ENCODE data around the gene CDKN2B-AS1.

DNA sequence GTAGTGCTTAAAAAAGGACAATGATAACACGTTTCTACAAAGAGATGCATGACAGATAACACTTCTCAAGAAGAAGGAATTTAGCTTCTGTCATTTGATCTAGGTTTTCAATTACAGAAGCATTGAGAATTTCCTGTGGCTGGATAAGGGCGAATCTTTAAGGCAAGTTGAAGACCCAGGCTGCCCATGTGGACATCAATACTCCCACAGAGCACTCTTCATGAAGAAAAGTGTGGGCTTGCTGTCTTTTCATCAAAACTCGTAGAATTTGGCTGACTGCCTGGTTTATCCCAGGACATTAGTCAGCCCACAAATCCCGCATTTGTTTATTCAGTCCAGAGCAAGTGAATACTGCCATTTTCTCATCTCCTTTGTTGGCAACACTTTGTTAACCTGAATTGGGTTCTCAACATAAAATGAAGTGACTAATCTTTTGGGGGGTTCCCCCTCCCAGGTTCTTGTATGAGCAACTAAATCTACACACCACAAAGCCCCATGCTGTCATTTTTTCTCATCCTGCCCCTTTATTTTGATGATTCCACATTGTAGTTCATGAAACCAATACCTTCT, 57.9 kb downstream of the CDKN2B-AS1 start:
- TF ChIP-seq, protein P1, sequence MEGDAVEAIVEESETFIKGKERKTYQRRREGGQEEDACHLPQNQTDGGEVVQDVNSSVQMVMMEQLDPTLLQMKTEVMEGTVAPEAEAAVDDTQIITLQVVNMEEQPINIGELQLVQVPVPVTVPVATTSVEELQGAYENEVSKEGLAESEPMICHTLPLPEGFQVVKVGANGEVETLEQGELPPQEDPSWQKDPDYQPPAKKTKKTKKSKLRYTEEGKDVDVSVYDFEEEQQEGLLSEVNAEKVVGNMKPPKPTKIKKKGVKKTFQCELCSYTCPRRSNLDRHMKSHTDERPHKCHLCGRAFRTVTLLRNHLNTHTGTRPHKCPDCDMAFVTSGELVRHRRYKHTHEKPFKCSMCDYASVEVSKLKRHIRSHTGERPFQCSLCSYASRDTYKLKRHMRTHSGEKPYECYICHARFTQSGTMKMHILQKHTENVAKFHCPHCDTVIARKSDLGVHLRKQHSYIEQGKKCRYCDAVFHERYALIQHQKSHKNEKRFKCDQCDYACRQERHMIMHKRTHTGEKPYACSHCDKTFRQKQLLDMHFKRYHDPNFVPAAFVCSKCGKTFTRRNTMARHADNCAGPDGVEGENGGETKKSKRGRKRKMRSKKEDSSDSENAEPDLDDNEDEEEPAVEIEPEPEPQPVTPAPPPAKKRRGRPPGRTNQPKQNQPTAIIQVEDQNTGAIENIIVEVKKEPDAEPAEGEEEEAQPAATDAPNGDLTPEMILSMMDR (IDR thresholded peaks at IDR 0.05): no peak
- TF ChIP-seq ZFX (IDR thresholded peaks at IDR 0.05; ENCODE audit: borderline replicate concordance): no peak
